DOHH2 (cell line): ENCODE measurements around the gene ZFYVE27.

Source experiments
- H3F3A ChIP-seq: fragments of 200-600 bp; sonication (generic), shearing (Covaris generic); 2 replicates; pipeline ENCODE4 v1.6.0; 2016; ENCODE audit warnings: antibody characterized with exemption, mild to moderate bottlenecking; ENCODE audit not compliant: control insufficient read depth, insufficient read depth
- H3K27ac ChIP-seq: fragments of 200-600 bp; sonication (generic); 2 replicates; pipeline ENCODE4 v1.5.1; 2014; ENCODE audit warnings: low read depth, mild to moderate bottlenecking, low read length, moderate library complexity
- H3K27me3 ChIP-seq: fragments of 200-600 bp; sonication (generic); 2 replicates; pipeline ENCODE4 v1.6.1; 2014; ENCODE audit warnings: mild to moderate bottlenecking, low read length, mixed read lengths; ENCODE audit not compliant: control insufficient read depth
- H3K36me3 ChIP-seq: fragments of 200-600 bp; sonication (generic); 2 replicates; pipeline ENCODE4 v1.6.1; 2014; ENCODE audit warnings: mild to moderate bottlenecking, low read length, moderate library complexity, mixed read lengths; ENCODE audit not compliant: control insufficient read depth
- H3K4me1 ChIP-seq: fragments of 200-600 bp; sonication (generic); 2 replicates; pipeline ENCODE4 v1.6.1; 2014; ENCODE audit warnings: mild to moderate bottlenecking, low read length, mixed read lengths; ENCODE audit not compliant: control insufficient read depth
- H3K4me2 ChIP-seq: fragments of 200-600 bp; sonication (generic); 2 replicates; pipeline ENCODE4 v1.6.0; 2014; ENCODE audit warnings: mild to moderate bottlenecking, low read length, moderate library complexity
- H3K4me3 ChIP-seq: fragments of 200-600 bp; sonication (generic); 2 replicates; pipeline ENCODE4 v1.5.1; 2014; ENCODE audit warnings: mild to moderate bottlenecking, low read length, mixed read lengths
- H3K79me2 ChIP-seq: fragments of 200-600 bp; sonication (generic); 2 replicates; pipeline ENCODE4 v1.6.1; 2014; ENCODE audit warnings: mild to moderate bottlenecking, low read length, mixed read lengths; ENCODE audit not compliant: control insufficient read depth
- H3K9me2 ChIP-seq: fragments of 200-600 bp; sonication (generic); replicated peaks from 2 replicates; pipeline ENCODE4 v1.6.1; 2014; ENCODE audit warnings: mild to moderate bottlenecking, low read length, mixed read lengths; ENCODE audit not compliant: control insufficient read depth
- H3K9me3 ChIP-seq: fragments of 200-600 bp; sonication (generic); 2 replicates; pipeline ENCODE4 v1.6.1; 2014; ENCODE audit warnings: antibody characterized with exemption, low read length, mixed read lengths; ENCODE audit not compliant: control insufficient read depth, insufficient read depth
- H4K20me1 ChIP-seq: fragments of 200-600 bp; sonication (generic); 2 replicates; pipeline ENCODE4 v1.6.0; 2014; ENCODE audit warnings: low read depth, mild to moderate bottlenecking, antibody characterized with exemption, low read length, moderate library complexity; ENCODE audit not compliant: control insufficient read depth, insufficient read depth
- CTCF ChIP-seq: fragments of 200-600 bp; sonication (generic); IDR thresholded peaks from one replicate; pipeline ENCODE4 v1.5.1; 2014; ENCODE audit warnings: antibody characterized with exemption, mild to moderate bottlenecking, low read depth, low read length; ENCODE audit not compliant: poor library complexity, severe bottlenecking
- EZH2phosphoT487 ChIP-seq: fragments of 200-600 bp; sonication (generic); IDR thresholded peaks from 2 replicates; pipeline ENCODE4 v1.6.1; 2017; ENCODE audit warnings: borderline replicate concordance, mild to moderate bottlenecking, antibody characterized with exemption, low read length, moderate library complexity, mixed read lengths

Gene ZFYVE27

GRCh38 chr10:97763947-97764346, 27.0 kb downstream of the ZFYVE27 start:
- Histone ChIP-seq H3K4me3 (peak overlapping the region; percentile 23; the same call in 1 of the 2 replicates), H3K4me1 (peaks cover 24% of the 10 kb centered on the region), H4K20me1 (no peaks in the 10 kb centered on the region), H3K27ac (peak overlapping the region; percentile 49), H3K27me3 (no peaks in the 10 kb centered on the region), H3K9me3 (no peaks in the 10 kb centered on the region), H3K9me2 (no peaks in the 10 kb centered on the region), H3F3A (no peaks in the 10 kb centered on the region; the same call in 1 of the 2 replicates), H3K4me2 (peak overlapping the region; percentile 54), H3K79me2 (no peaks in the 10 kb centered on the region), H3K36me3 (peaks cover 33% of the 10 kb centered on the region)
- no peak for TF ChIP-seq EZH2phosphoT487
- no peak for TF ChIP-seq CTCF

- Histone ChIP-seq H3K4me2 (peak overlapping the region; percentile 54), H3K9me2 (no peaks in the 10 kb centered on the region), H3K36me3 (peaks cover 28% of the 10 kb centered on the region), H3K9me3 (no peaks in the 10 kb centered on the region), H3K4me1 (peaks cover 24% of the 10 kb centered on the region), H4K20me1 (no peaks in the 10 kb centered on the region), H3K27me3 (no peaks in the 10 kb centered on the region), H3K79me2 (no peaks in the 10 kb centered on the region), H3F3A (no peaks in the 10 kb centered on the region; the same call in 1 of the 2 replicates), H3K27ac (peak overlapping the region; percentile 49), H3K4me3 (peak overlapping the region; percentile 23)
- no peak for TF ChIP-seq CTCF
- no peak for TF ChIP-seq EZH2phosphoT487
These were observed 27.6 kb downstream of the ZFYVE27 start for GRCh38 chr10:97764519-97764931.

- no peak for TF ChIP-seq CTCF
- no peak for TF ChIP-seq EZH2phosphoT487
- Histone ChIP-seq H3F3A (no peaks in the 10 kb centered on the region; the same call in 1 of the 2 replicates), H3K9me2 (no peaks in the 10 kb centered on the region), H3K4me3 (no peak overlapping the region), H3K4me2 (peak overlapping the region; percentile 54), H3K9me3 (no peaks in the 10 kb centered on the region), H3K36me3 (peaks cover 21% of the 10 kb centered on the region), H3K79me2 (no peaks in the 10 kb centered on the region), H3K4me1 (peaks cover 24% of the 10 kb centered on the region), H3K27me3 (no peaks in the 10 kb centered on the region), H3K27ac (0 out of 2 replicates have a peak overlapping the region, but pooled peaks have one; percentile 49), H4K20me1 (no peaks in the 10 kb centered on the region)
These were observed 28.3 kb downstream of the ZFYVE27 start for GRCh38 chr10:97765201-97765600.
